Endothelial cell of umbilical vein (primary cell): ENCODE results near the gene VTI1A. TPM values are rescaled to one million over a fixed set of nuclear protein-coding genes. Genes with fewer than 3 reads are reported as not detected.

Experiments
- BruUV-seq: library from RNA; stranded (reverse); fragments of 400-500 nt; replicated peaks from 2 replicates; lab custom pipeline; 2021; lab: Mats Ljungman, UMichigan
- CTCF ChIA-PET: fragments of 300-600, 350-600 bp; sonication (Branson Sonifier 250); formaldehyde crosslinking; loops from one replicate; lab custom pipeline; 2021; ENCODE audit warnings: antibody characterized with exemption, inconsistent platforms; lab: Charles Lee
- POLR2A ChIA-PET: fragments of 300-600, 350-600 bp; sonication (Branson Sonifier 250); formaldehyde crosslinking; loops from one replicate; lab custom pipeline; 2021; ENCODE audit warnings: antibody characterized with exemption, inconsistent platforms; lab: Charles Lee
- DNase-seq: peaks from one replicate; pipeline ENCODE4 v3.0.0-alpha.2; 2011; ENCODE audit warnings: low read depth, low spot score
- FAIRE-seq: peaks from 2 replicates; lab custom pipeline; 2011; peaks lifted over from hg19 to GRCh38; lab: Jason Lieb, UNC
- H2AFZ ChIP-seq: 2 replicates; pipeline ENCODE4 v1.6.0; 2012; ENCODE audit warnings: low read depth, low read length, control low read depth, inconsistent platforms
- H3K27ac ChIP-seq: 2 replicates; pipeline ENCODE4 v1.5.1; 2011; ENCODE audit warnings: low read depth, mild to moderate bottlenecking, control low read depth, low read length, moderate library complexity; ENCODE audit not compliant: insufficient read depth
- H3K27me3 ChIP-seq, 2 experiments: 2 replicates each; pipeline versions ENCODE4 v1.6.0 to v1.6.1; 2011; ENCODE audit warnings: low read length in 2 of 2, mixed read lengths in 1 of 2; ENCODE audit not compliant: control insufficient read depth in 2 of 2, insufficient read depth in 2 of 2
- H3K36me3 ChIP-seq, 2 experiments: 2 replicates in 1 of 2; 3 replicates in 1 of 2; pipeline ENCODE4 v1.5.1; 2011; ENCODE audit warnings: low read length in 2 of 2, mild to moderate bottlenecking in 1 of 2, moderate library complexity in 1 of 2; ENCODE audit not compliant: control insufficient read depth in 2 of 2, insufficient read depth in 2 of 2; ENCODE audit errors: extremely low read depth in 1 of 2
- H3K4me1 ChIP-seq: 3 replicates; pipeline ENCODE4 v1.5.1; 2011; ENCODE audit warnings: mild to moderate bottlenecking, low read length; ENCODE audit not compliant: control insufficient read depth, insufficient read depth; ENCODE audit errors: extremely low read depth
- H3K4me2 ChIP-seq: 2 replicates; pipeline ENCODE4 v1.6.1; 2011; ENCODE audit warnings: low read length, control low read depth, mixed read lengths; ENCODE audit not compliant: insufficient read depth
- H3K4me3 ChIP-seq, 3 experiments: fragments of 200-600 bp in 1 of 3; sonication (generic), shearing (Covaris generic) in 1 of 3; replicated peaks in 1 of 3; 2 replicates each; pipeline ENCODE4 v1.5.1; 2011 to 2016; ENCODE audit warnings: control low read depth in 3 of 3, low read length in 3 of 3, mild to moderate bottlenecking in 2 of 3, inconsistent platforms in 1 of 3, low read depth in 1 of 3, moderate library complexity in 1 of 3; ENCODE audit not compliant: insufficient read depth in 1 of 3
- H3K79me2 ChIP-seq: 2 replicates; pipeline ENCODE4 v1.6.0; 2012; ENCODE audit warnings: low read length, inconsistent platforms; ENCODE audit not compliant: control insufficient read depth, insufficient read depth
- H3K9ac ChIP-seq: replicated peaks from 2 replicates; pipeline ENCODE3; 2011; ENCODE audit warnings: low read length, control low read depth; ENCODE audit not compliant: insufficient read depth; ENCODE audit errors: extremely low read depth
- H3K9me1 ChIP-seq: replicated peaks from 3 replicates; pipeline ENCODE4 v1.6.0; 2011; ENCODE audit warnings: mild to moderate bottlenecking, low read length; ENCODE audit not compliant: control insufficient read depth, insufficient read depth; ENCODE audit errors: extremely low read depth
- H3K9me3 ChIP-seq: replicated peaks from 2 replicates; pipeline ENCODE4 v1.5.1; 2012; ENCODE audit warnings: low read length, inconsistent platforms; ENCODE audit not compliant: control insufficient read depth, insufficient read depth
- H4K20me1 ChIP-seq: replicated peaks from 2 replicates; pipeline ENCODE3; 2011; ENCODE audit warnings: mild to moderate bottlenecking, low read length; ENCODE audit not compliant: control insufficient read depth, insufficient read depth; ENCODE audit errors: extremely low read depth
- EZH2 ChIP-seq: IDR thresholded peaks from 2 replicates; pipeline ENCODE4 v1.6.1; 2012; ENCODE audit warnings: borderline replicate concordance, low read depth, mild to moderate bottlenecking, moderate library complexity, low read length, inconsistent platforms; ENCODE audit not compliant: severe bottlenecking
- FOS ChIP-seq: IDR thresholded peaks from 2 replicates; pipeline ENCODE4 v1.6.1; 2011; ENCODE audit warnings: mild to moderate bottlenecking, low read length, moderate library complexity, borderline replicate concordance; ENCODE audit not compliant: insufficient read depth
- GATA2 ChIP-seq: IDR thresholded peaks from 2 replicates; pipeline ENCODE4 v1.7.0; 2011; ENCODE audit warnings: low read depth, mild to moderate bottlenecking, moderate library complexity, mixed read lengths, low read length; ENCODE audit not compliant: insufficient read length, insufficient read depth
- JUN ChIP-seq: IDR thresholded peaks from 2 replicates; pipeline ENCODE4 v1.6.1; 2011; ENCODE audit warnings: borderline replicate concordance, low read depth; ENCODE audit not compliant: insufficient read length, insufficient read depth
- MYC ChIP-seq: IDR thresholded peaks from one replicate; pipeline ENCODE4 v1.6.1; 2011; ENCODE audit warnings: mild to moderate bottlenecking, low read depth, low read length
- POLR2A ChIP-seq: IDR thresholded peaks from 2 replicates; pipeline ENCODE4 v1.6.1; 2012; ENCODE audit warnings: low read depth, mild to moderate bottlenecking, control low read depth, low read length
- POLR2AphosphoS5 ChIP-seq: IDR thresholded peaks from 2 replicates; pipeline ENCODE4 v1.6.1; 2012; ENCODE audit warnings: low read depth, mild to moderate bottlenecking, control low read depth, low read length, moderate library complexity; ENCODE audit not compliant: insufficient read depth
- dilution Hi-C: fragments of 300-500 bp; cut with MboI; formaldehyde crosslinking; loops from one replicate; pipeline ENCODE4 v1.15.0; 2019; ENCODE audit warnings: low sequenced_read_pairs; ENCODE audit not compliant: extremely low pct_ligation_motif_present
- intact Hi-C: fragments of 100-400 bp; cut with micrococcal nuclease; formaldehyde crosslinking; loops from one replicate; pipeline ENCODE4 v1.10.0; 2022
- polyA plus RNA-seq, 4 experiments: library from polyadenylated mRNA; depleted of rRNA in 3 of 4; stranded (reverse) in 3 of 4; unstranded in 1 of 4; fragments of >200 nt; gene quantifications; 2 replicates each; pipeline versions ENCODE4 v1.2.1 to v1.2.3, GENCODE V29; 2011 to 2012; ENCODE audit warnings: missing spikeins in 1 of 4
- total RNA-seq: library from RNA; stranded (reverse); gene quantifications from 2 replicates; pipeline ENCODE4 v1.2.3, GENCODE V29; 2021
- TF ChIP-seq, protein P1 (sequence below), 2 donors: IDR thresholded peaks; 1 replicate in 1 of 2; 2 replicates in 1 of 2; pipeline ENCODE4 v1.5.1; 2011; ENCODE audit warnings: low read length in 2 of 2, mild to moderate bottlenecking in 2 of 2, moderate library complexity in 2 of 2, control low read depth in 1 of 2, inconsistent platforms in 1 of 2, low read depth in 1 of 2; ENCODE audit not compliant: insufficient read depth in 1 of 2; ENCODE audit errors: extremely low read depth in 1 of 2
- TF ChIP-seq, protein P2 (sequence below): IDR thresholded peaks from 2 replicates; pipeline ENCODE4 v1.6.1; 2011; ENCODE audit not compliant: insufficient read depth, insufficient read length

The VTI1A gene
- total and polyA plus RNA-seq, 2 donors (not counting 3 experiments of a cell fraction or from before 2014, with no cell fraction given), result 10.8 to 35.6 TPM

DNA sequence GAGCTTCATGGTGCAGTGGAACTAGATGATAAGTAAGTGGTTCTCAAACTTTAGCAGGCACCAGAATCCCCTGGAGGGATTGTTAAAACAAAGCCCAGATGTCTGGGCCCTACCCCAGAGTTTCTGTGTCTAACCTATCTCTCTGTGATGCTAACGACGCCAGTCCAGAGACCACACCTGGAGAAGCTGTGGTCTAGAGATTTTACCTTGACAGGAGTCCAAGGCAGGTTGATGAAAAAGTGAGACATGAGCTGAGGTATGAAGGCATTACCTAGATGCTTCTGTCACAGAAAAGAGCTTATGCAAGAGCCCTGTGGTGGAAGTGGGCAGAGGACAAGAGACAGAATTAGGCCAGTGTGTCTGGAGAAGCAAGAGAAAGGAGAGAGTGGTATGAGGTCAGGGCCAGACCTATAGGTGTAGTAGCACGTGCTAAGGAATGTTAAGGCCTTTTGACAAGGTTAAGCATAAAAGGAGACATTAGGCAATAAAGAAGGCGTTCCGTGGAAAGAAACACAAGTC is 318.8 kb downstream of the VTI1A start:
- no peaks in the 10 kb centered on the region for H3K36me3 ChIP-seq
- POLR2A ChIA-PET, result no interaction called here
- TF ChIP-seq, protein P1, sequence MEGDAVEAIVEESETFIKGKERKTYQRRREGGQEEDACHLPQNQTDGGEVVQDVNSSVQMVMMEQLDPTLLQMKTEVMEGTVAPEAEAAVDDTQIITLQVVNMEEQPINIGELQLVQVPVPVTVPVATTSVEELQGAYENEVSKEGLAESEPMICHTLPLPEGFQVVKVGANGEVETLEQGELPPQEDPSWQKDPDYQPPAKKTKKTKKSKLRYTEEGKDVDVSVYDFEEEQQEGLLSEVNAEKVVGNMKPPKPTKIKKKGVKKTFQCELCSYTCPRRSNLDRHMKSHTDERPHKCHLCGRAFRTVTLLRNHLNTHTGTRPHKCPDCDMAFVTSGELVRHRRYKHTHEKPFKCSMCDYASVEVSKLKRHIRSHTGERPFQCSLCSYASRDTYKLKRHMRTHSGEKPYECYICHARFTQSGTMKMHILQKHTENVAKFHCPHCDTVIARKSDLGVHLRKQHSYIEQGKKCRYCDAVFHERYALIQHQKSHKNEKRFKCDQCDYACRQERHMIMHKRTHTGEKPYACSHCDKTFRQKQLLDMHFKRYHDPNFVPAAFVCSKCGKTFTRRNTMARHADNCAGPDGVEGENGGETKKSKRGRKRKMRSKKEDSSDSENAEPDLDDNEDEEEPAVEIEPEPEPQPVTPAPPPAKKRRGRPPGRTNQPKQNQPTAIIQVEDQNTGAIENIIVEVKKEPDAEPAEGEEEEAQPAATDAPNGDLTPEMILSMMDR (IDR thresholded peaks at IDR 0.05; ENCODE audit: extremely low read depth in 1 of 2, insufficient read depth in 1 of 2, low read depth in 1 of 2, low read length in 2 of 2), result no peak
- TF ChIP-seq, protein P2, sequence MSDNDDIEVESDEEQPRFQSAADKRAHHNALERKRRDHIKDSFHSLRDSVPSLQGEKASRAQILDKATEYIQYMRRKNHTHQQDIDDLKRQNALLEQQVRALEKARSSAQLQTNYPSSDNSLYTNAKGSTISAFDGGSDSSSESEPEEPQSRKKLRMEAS, result no peak
- TF ChIP-seq FOS, result no peak
- TF ChIP-seq JUN, result no peak
- no peak for TF ChIP-seq POLR2AphosphoS5
- no peak for TF ChIP-seq MYC
- no peak for TF ChIP-seq GATA2
- TF ChIP-seq POLR2A, result no peak
- no peak for TF ChIP-seq EZH2
- no peak overlapping the region for H3K9ac ChIP-seq
- no peak for FAIRE-seq
- no peak overlapping the region for H3K27ac ChIP-seq
- H3K79me2 ChIP-seq, result no peaks in the 10 kb centered on the region
- H3K9me3 ChIP-seq, result no peaks in the 10 kb centered on the region
- no peak for DNase-seq
- BruUV-seq, result no TSS peak
- dilution Hi-C loops, result no loop called here
- no peaks in the 10 kb centered on the region for H3K4me1 ChIP-seq
- no peak overlapping the region for H3K4me2 ChIP-seq
- no peaks in the 10 kb centered on the region for H3K27me3 ChIP-seq
- H3K9me1 ChIP-seq, result peaks cover 3% of the 10 kb centered on the region
- intact Hi-C loops, result no loop called here
- no peak overlapping the region for H3K4me3 ChIP-seq
- H4K20me1 ChIP-seq, result no peaks in the 10 kb centered on the region
- CTCF ChIA-PET, result interaction anchor here (1.1 to 1.6 kb wide), 3 partner anchors 10 to 19 kb away, joined by 3 to 4 read pairs (median 4); no protein-coding TSS in a partner anchor
- H2AFZ ChIP-seq, result no peak overlapping the region
